H1 (cell line): ENCODE results near the gene CD200R1L. TPM values are rescaled to one million over a fixed set of nuclear protein-coding genes. Genes with fewer than 3 reads are reported as not detected.

ENCODE experiments used
- CTCF ChIA-PET: fragments of 300-600 bp; sonication (Branson Sonifier 250); formaldehyde crosslinking; loops from one replicate; lab custom pipeline; 2021; ENCODE audit not compliant: partially characterized antibody; lab: Charles Lee
- POLR2A ChIA-PET: fragments of 300-600 bp; sonication (Branson Sonifier 250); formaldehyde crosslinking; loops from one replicate; lab custom pipeline; 2021; ENCODE audit warnings: inconsistent platforms; ENCODE audit not compliant: partially characterized antibody; lab: Charles Lee
- DNase-seq, 2 experiments: peaks; one replicate each; pipeline versions ENCODE4 v3.0.0 to v3.0.0-alpha.2; 2010 to 2022; ENCODE audit warnings: low spot score in 2 of 2, low read depth in 1 of 2, mixed read lengths in 1 of 2
- FAIRE-seq: peaks from 2 replicates; lab custom pipeline; 2011; peaks lifted over from hg19 to GRCh38; lab: Jason Lieb, UNC
- H2AFZ ChIP-seq: 2 replicates; pipeline ENCODE4 v1.8.1; 2012; ENCODE audit warnings: low read length, inconsistent platforms
- H2AK5ac ChIP-seq: 2 replicates; pipeline ENCODE4 v1.6.1; 2013; ENCODE audit warnings: low read depth, low read length
- H2BK120ac ChIP-seq: replicated peaks from 2 replicates; pipeline ENCODE3; 2013; ENCODE audit warnings: low read depth, low read length, inconsistent platforms
- H2BK12ac ChIP-seq: 2 replicates; pipeline ENCODE4 v1.6.1; 2013; ENCODE audit warnings: low read depth, low read length
- H2BK15ac ChIP-seq: 2 replicates; pipeline ENCODE4 v1.6.1; 2013; ENCODE audit warnings: low read length
- H2BK20ac ChIP-seq: 2 replicates; pipeline ENCODE4 v1.6.1; 2013; ENCODE audit warnings: low read length
- H2BK5ac ChIP-seq: 2 replicates; pipeline ENCODE4 v1.6.1; 2013; ENCODE audit warnings: low read depth, low read length
- H3K14ac ChIP-seq: 2 replicates; pipeline ENCODE4 v1.6.1; 2013; ENCODE audit warnings: inconsistent platforms; ENCODE audit not compliant: insufficient read length
- H3K18ac ChIP-seq: 2 replicates; pipeline ENCODE4 v1.6.1; 2013; ENCODE audit warnings: low read length; ENCODE audit errors: extremely low read depth
- H3K23ac ChIP-seq: 2 replicates; pipeline ENCODE4 v1.6.1; 2013; ENCODE audit warnings: inconsistent platforms; ENCODE audit not compliant: insufficient read length
- H3K23me2 ChIP-seq: 2 replicates; pipeline ENCODE4 v1.6.1; 2013; ENCODE audit warnings: low read depth, low read length
- H3K27ac ChIP-seq: 2 replicates; pipeline ENCODE4 v1.6.1; 2011; ENCODE audit warnings: low read depth, low read length, inconsistent platforms
- H3K27me3 ChIP-seq, 4 experiments: replicated peaks in 1 of 4; 1 replicate in 1 of 4; 2 replicates in 3 of 4; pipeline versions ENCODE4 v1.6.1 to v1.8.1; 2011 to 2013; ENCODE audit warnings: low read length in 3 of 4, mild to moderate bottlenecking in 3 of 4, inconsistent platforms in 2 of 4, mixed read lengths in 2 of 4, moderate library complexity in 1 of 4; ENCODE audit not compliant: control insufficient read depth in 3 of 4, insufficient read depth in 3 of 4; ENCODE audit errors: extremely low read depth in 1 of 4
- H3K36me3 ChIP-seq, 4 experiments: 2 replicates each; pipeline versions ENCODE4 v1.6.1 to v1.8.1; 2011 to 2013; ENCODE audit warnings: mild to moderate bottlenecking in 4 of 4, low read length in 3 of 4, moderate library complexity in 2 of 4, control low read depth in 1 of 4, inconsistent platforms in 1 of 4; ENCODE audit not compliant: insufficient read depth in 4 of 4, control insufficient read depth in 2 of 4
- H3K4ac ChIP-seq: replicated peaks from 2 replicates; pipeline ENCODE3; 2013; ENCODE audit warnings: low read length, low read depth, mixed read lengths, inconsistent platforms; ENCODE audit not compliant: insufficient read length
- H3K4me1 ChIP-seq, 4 experiments: replicated peaks in 1 of 4; 1 replicate in 1 of 4; 2 replicates in 3 of 4; pipeline versions ENCODE4 v1.6.1 to v1.8.1; 2011 to 2013; ENCODE audit warnings: low read length in 3 of 4, inconsistent platforms in 2 of 4, mixed read lengths in 1 of 4; ENCODE audit not compliant: insufficient read depth in 4 of 4, control insufficient read depth in 3 of 4
- H3K4me2 ChIP-seq, 2 experiments: 2 replicates each; pipeline versions ENCODE4 v1.6.1 to v1.8.1; 2011 to 2013; ENCODE audit warnings: low read depth in 2 of 2, low read length in 2 of 2, control low read depth in 1 of 2, inconsistent platforms in 1 of 2, mild to moderate bottlenecking in 1 of 2; ENCODE audit not compliant: insufficient read depth in 1 of 2
- H3K4me3 ChIP-seq, 4 experiments: fragments of 200-600, 300-600 bp in 1 of 4; sonication (generic), shearing (Covaris generic), sonication (Bioruptor Twin) in 1 of 4; 2 replicates each; pipeline versions ENCODE4 v1.5.1 to v1.8.1; 2011 to 2016; ENCODE audit warnings: low read length in 4 of 4, low read depth in 3 of 4, control low read depth in 2 of 4, inconsistent platforms in 2 of 4, mild to moderate bottlenecking in 2 of 4, mixed read lengths in 1 of 4, moderate library complexity in 1 of 4; ENCODE audit not compliant: insufficient read depth in 2 of 4; ENCODE audit errors: extremely low read depth in 1 of 4
- H3K56ac ChIP-seq: replicated peaks from 2 replicates; pipeline ENCODE3; 2013; ENCODE audit warnings: low read depth, mild to moderate bottlenecking, mixed read lengths, low read length, inconsistent platforms; ENCODE audit not compliant: insufficient read length
- H3K79me1 ChIP-seq: 2 replicates; pipeline ENCODE4 v1.6.1; 2013; ENCODE audit warnings: low read depth, low read length, control low read depth
- H3K79me2 ChIP-seq, 2 experiments: 2 replicates each; pipeline versions ENCODE4 v1.6.1 to v1.8.1; 2012 to 2013; ENCODE audit warnings: low read length in 2 of 2, mild to moderate bottlenecking in 2 of 2, inconsistent platforms in 1 of 2; ENCODE audit not compliant: insufficient read depth in 2 of 2, control insufficient read depth in 1 of 2
- H3K9ac ChIP-seq, 4 experiments: replicated peaks in 1 of 4; 1 replicate in 1 of 4; 2 replicates in 3 of 4; pipeline versions ENCODE4 v1.6.1 to v1.8.1; 2011 to 2013; ENCODE audit warnings: low read depth in 3 of 4, low read length in 3 of 4, control low read depth in 2 of 4, mild to moderate bottlenecking in 2 of 4, moderate library complexity in 2 of 4, inconsistent platforms in 1 of 4; ENCODE audit errors: extremely low read depth in 1 of 4
- H3K9me3 ChIP-seq, 2 experiments: 2 replicates each; pipeline versions ENCODE4 v1.6.1 to v1.8.1; 2012 to 2013; ENCODE audit warnings: mild to moderate bottlenecking in 2 of 2, moderate library complexity in 2 of 2, control low read depth in 1 of 2, inconsistent platforms in 1 of 2, low read depth in 1 of 2, low read length in 1 of 2, mixed read lengths in 1 of 2; ENCODE audit not compliant: insufficient read depth in 2 of 2
- H4K20me1 ChIP-seq, 2 experiments: replicated peaks in 1 of 2; 2 replicates each; pipeline versions ENCODE3 to v1.8.1; 2011 to 2013; ENCODE audit warnings: inconsistent platforms in 2 of 2, low read length in 2 of 2, mild to moderate bottlenecking in 1 of 2; ENCODE audit not compliant: insufficient read depth in 2 of 2, control insufficient read depth in 1 of 2
- H4K5ac ChIP-seq: 2 replicates; pipeline ENCODE4 v1.6.1; 2013; ENCODE audit warnings: low read length, low read depth, mixed read lengths, inconsistent platforms; ENCODE audit not compliant: insufficient read length
- H4K8ac ChIP-seq: 2 replicates; pipeline ENCODE4 v1.8.0; 2013; ENCODE audit warnings: mild to moderate bottlenecking, moderate library complexity, low read length, inconsistent platforms; ENCODE audit not compliant: insufficient read depth; ENCODE audit errors: extremely low read depth
- H4K91ac ChIP-seq: replicated peaks from 2 replicates; pipeline ENCODE3; 2013; ENCODE audit warnings: low read length, mixed read lengths, inconsistent platforms; ENCODE audit not compliant: insufficient read length
- ATF3 ChIP-seq: IDR thresholded peaks from 2 replicates; pipeline ENCODE4 v1.6.1; 2011; ENCODE audit warnings: low read depth, mild to moderate bottlenecking, low read length; ENCODE audit not compliant: insufficient read depth
- EZH2 ChIP-seq: fragments of 200-600 bp; sonication (generic); IDR thresholded peaks from 2 replicates; pipeline ENCODE4 v1.7.1; 2012; ENCODE audit warnings: low read depth, mild to moderate bottlenecking, moderate library complexity, low read length, inconsistent platforms; ENCODE audit not compliant: severe bottlenecking
- GTF2F1 ChIP-seq: IDR thresholded peaks from 2 replicates; pipeline ENCODE4 v1.6.1; 2012; ENCODE audit warnings: low read depth, low read length, improper control_type of control experiment, borderline replicate concordance
- KDM4A ChIP-seq: IDR thresholded peaks from one replicate; pipeline ENCODE4 v1.7.1; 2012; ENCODE audit warnings: low read depth, mild to moderate bottlenecking, moderate library complexity, low read length, inconsistent platforms; ENCODE audit not compliant: severe bottlenecking
- MAFK ChIP-seq: IDR thresholded peaks from 2 replicates; pipeline ENCODE4 v1.6.1; 2012; ENCODE audit warnings: low read depth, mild to moderate bottlenecking, improper control_type of control experiment, low read length
- SIX5 ChIP-seq: IDR thresholded peaks from 2 replicates; pipeline ENCODE4 v1.6.1; 2011; ENCODE audit warnings: mild to moderate bottlenecking, low read depth, low read length
- SP2 ChIP-seq: IDR thresholded peaks from 2 replicates; pipeline ENCODE4 v1.6.1; 2012; ENCODE audit warnings: mild to moderate bottlenecking, low read length, inconsistent platforms
- SUZ12 ChIP-seq: fragments of 200-600 bp; sonication (generic); IDR thresholded peaks from 2 replicates; pipeline ENCODE4 v1.6.1; 2012; ENCODE audit warnings: mild to moderate bottlenecking, inconsistent platforms, low read length, moderate library complexity, mixed read lengths
- TAF1 ChIP-seq: IDR thresholded peaks from 2 replicates; pipeline ENCODE4 v1.6.1; 2011; ENCODE audit warnings: mild to moderate bottlenecking, low read depth, low read length
- polyA plus RNA-seq, 7 experiments: library from polyadenylated mRNA; depleted of rRNA in 3 of 7; stranded (reverse) in 5 of 7; unstranded in 2 of 7; fragments of >200 nt in 5 of 7; fragments of 200-250 nt in 2 of 7; gene quantifications; 1 replicate in 5 of 7; 2 replicates in 1 of 7; 4 replicates in 1 of 7; pipeline versions ENCODE4 v1.2.1 to v1.2.3, GENCODE V29; 2011 to 2013; ENCODE audit warnings: missing spikeins in 2 of 7, mixed read lengths in 2 of 7
- total RNA-seq: library from RNA; stranded (reverse); fragmentation: NEBNext Ultra II Directional; extraction: Animal tissue kit (Norgen Biotek cat#: 25700); gene quantifications from 2 replicates; pipeline ENCODE4 v1.2.1, GENCODE V29; 2021

CD200R1L gene
- total and polyA plus RNA-seq, 2 of the 8 experiments (the other 6 are each of a cell fraction or from before 2014, with no cell fraction given) = not detected

DNA sequence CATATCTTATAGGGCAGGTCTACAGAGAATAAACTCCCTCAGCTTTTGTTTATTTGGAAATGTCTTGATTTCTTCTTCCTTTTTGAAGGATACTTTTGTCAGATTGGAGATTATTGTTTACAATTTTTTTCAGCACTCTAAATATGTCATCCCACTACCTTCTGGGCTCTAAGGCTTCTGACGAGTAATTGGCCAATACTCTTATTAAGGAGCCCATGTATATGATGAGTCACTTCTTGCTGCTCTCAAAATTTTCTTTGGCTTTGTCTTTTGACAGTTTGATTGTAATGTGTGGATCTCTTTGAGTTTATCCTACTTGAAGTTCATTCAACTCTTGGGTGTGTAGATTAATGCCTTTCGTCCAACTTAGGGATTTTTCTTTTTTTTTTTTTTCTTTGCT lies 28.9 kb upstream of the CD200R1L start (continued):
- no peak for TF ChIP-seq ATF3

DNA sequence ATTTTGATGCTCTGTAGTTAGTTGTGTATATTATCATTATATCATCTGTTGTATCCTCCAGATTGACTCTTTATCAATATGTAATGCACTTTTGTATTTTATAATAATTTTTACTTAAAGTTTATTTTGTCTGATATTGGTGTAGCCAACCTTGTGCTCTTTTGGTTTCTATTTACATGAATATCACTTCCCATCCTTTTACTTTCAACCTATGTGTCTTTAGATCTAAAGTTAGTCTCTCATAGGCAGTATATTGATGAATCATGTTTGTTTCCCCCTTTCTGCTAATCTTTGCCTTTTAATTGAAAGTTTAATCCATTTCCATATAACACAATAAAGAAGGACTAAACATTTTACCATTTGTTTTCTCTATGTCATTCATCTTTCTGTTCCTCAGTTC lies 28.1 kb upstream of the CD200R1L start:
- H3K18ac ChIP-seq = no peak overlapping the region
- H3K79me1 ChIP-seq = no peaks in the 10 kb centered on the region
- no peak overlapping the region for H4K91ac ChIP-seq
- no peak overlapping the region for H4K8ac ChIP-seq
- FAIRE-seq (no peak), DNase-seq (no peak)
- no peak overlapping the region for H2BK15ac ChIP-seq
- H3K56ac ChIP-seq = no peak overlapping the region
- no peak overlapping the region for H3K4me2 ChIP-seq
- H4K5ac ChIP-seq = no peak overlapping the region
- H2BK120ac ChIP-seq = no peak overlapping the region
- H2BK20ac ChIP-seq = no peak overlapping the region
- H3K27me3 ChIP-seq = no peaks in the 10 kb centered on the region
- H3K4me1 ChIP-seq = no peaks in the 10 kb centered on the region
- no peak overlapping the region for H3K23ac ChIP-seq
- H3K27ac ChIP-seq = no peak overlapping the region
- H2BK12ac ChIP-seq = no peak overlapping the region
- no peak overlapping the region for H2BK5ac ChIP-seq
- ChIA-PET POLR2A (no interaction called here), CTCF (no interaction called here)
- H3K4me3 ChIP-seq = no peak overlapping the region
- no peaks in the 10 kb centered on the region for H3K23me2 ChIP-seq
- H3K14ac ChIP-seq = no peak overlapping the region
- no peaks in the 10 kb centered on the region for H3K36me3 ChIP-seq
- no peak overlapping the region for H3K4ac ChIP-seq
- TF ChIP-seq ATF3 (no peak), SUZ12 (no peak), EZH2 (no peak), KDM4A (no peak), TAF1 (no peak), MAFK (no peak), GTF2F1 (no peak), SP2 (no peak), SIX5 (no peak)
- no peaks in the 10 kb centered on the region for H4K20me1 ChIP-seq
- no peak overlapping the region for H2AK5ac ChIP-seq
- no peaks in the 10 kb centered on the region for H3K79me2 ChIP-seq
- H3K9ac ChIP-seq = no peak overlapping the region
- H2AFZ ChIP-seq = no peak overlapping the region
- H3K9me3 ChIP-seq = no peaks in the 10 kb centered on the region
